IMR-90 (cell line): Measurements from ENCODE around the gene ART4. TPM values are rescaled to one million over a fixed set of nuclear protein-coding genes. Genes with fewer than 3 reads are reported as not detected.

Experiments used
- ATAC-seq: fragments of 200-7000 bp; cut with Tn5 transposase; 2 replicates; pipeline ENCODE4 v1.9.1; 2020; ENCODE audit warnings: low read depth, mild to moderate bottlenecking, moderate library complexity
- BruUV-seq: library from RNA; stranded (reverse); fragments of 400-500 nt; replicated peaks from 2 replicates; lab custom pipeline; 2021; lab: Mats Ljungman, UMichigan
- CTCF ChIA-PET: fragments of 300-600 bp; formaldehyde crosslinking; extraction: SDS; loops from one replicate; lab custom pipeline; 2021; ENCODE audit warnings: antibody characterized with exemption; lab: Yijun Ruan, JAX
- POLR2A ChIA-PET: fragments of 300-600 bp; sonication (Branson Sonifier 250); formaldehyde crosslinking; loops from one replicate; lab custom pipeline; 2022; ENCODE audit warnings: antibody characterized with exemption; ENCODE audit not compliant: unreplicated experiment; lab: Charles Lee
- DNase-seq: peaks from one replicate; pipeline ENCODE4 v3.0.0; 2013
- H2AFZ ChIP-seq: replicated peaks from 2 replicates; pipeline ENCODE3; 2013; ENCODE audit warnings: low read length, mild to moderate bottlenecking; ENCODE audit not compliant: poor library complexity
- H2AK5ac ChIP-seq: 2 replicates; pipeline ENCODE4 v1.6.1; 2013; ENCODE audit warnings: low read depth, low read length, inconsistent platforms
- H2AK9ac ChIP-seq: replicated peaks from 2 replicates; pipeline ENCODE3; 2013; ENCODE audit warnings: mild to moderate bottlenecking, low read depth, low read length, moderate library complexity; ENCODE audit not compliant: poor library complexity
- H2BK120ac ChIP-seq: 2 replicates; pipeline ENCODE4 v1.6.1; 2013; ENCODE audit warnings: low read depth, low read length, inconsistent platforms
- H2BK15ac ChIP-seq: 3 replicates; pipeline ENCODE4 v1.6.1; 2013; ENCODE audit warnings: low read depth, low read length, inconsistent platforms
- H2BK20ac ChIP-seq: 2 replicates; pipeline ENCODE4 v1.6.1; 2013; ENCODE audit warnings: low read depth, mild to moderate bottlenecking, inconsistent platforms, low read length, moderate library complexity
- H2BK5ac ChIP-seq: 2 replicates; pipeline ENCODE4 v1.6.1; 2013; ENCODE audit warnings: mild to moderate bottlenecking, low read depth, low read length, inconsistent platforms; ENCODE audit not compliant: poor library complexity, severe bottlenecking
- H3K14ac ChIP-seq: replicated peaks from 2 replicates; pipeline ENCODE4 v1.6.1; 2013; ENCODE audit warnings: low read depth, low read length, inconsistent platforms
- H3K18ac ChIP-seq: 2 replicates; pipeline ENCODE4 v1.6.1; 2013; ENCODE audit warnings: low read depth, low read length, control low read depth
- H3K23ac ChIP-seq: 2 replicates; pipeline ENCODE4 v1.6.1; 2013; ENCODE audit warnings: low read depth, low read length, inconsistent platforms
- H3K27ac ChIP-seq: 2 replicates; pipeline ENCODE4 v1.5.1; 2013; ENCODE audit warnings: mild to moderate bottlenecking, control low read depth, low read length; ENCODE audit not compliant: insufficient read depth
- H3K27me3 ChIP-seq: 2 replicates; pipeline ENCODE4 v1.6.1; 2013; ENCODE audit warnings: low read length; ENCODE audit not compliant: control insufficient read depth, insufficient read depth
- H3K36me3 ChIP-seq: 2 replicates; pipeline ENCODE4 v1.6.1; 2013; ENCODE audit warnings: low read length, mixed read lengths; ENCODE audit not compliant: control insufficient read depth, insufficient read depth
- H3K4ac ChIP-seq: 2 replicates; pipeline ENCODE4 v1.6.1; 2013; ENCODE audit warnings: low read depth, low read length, inconsistent platforms
- H3K4me1 ChIP-seq: 2 replicates; pipeline ENCODE4 v1.6.1; 2013; ENCODE audit warnings: low read length, mixed read lengths; ENCODE audit not compliant: control insufficient read depth, insufficient read depth
- H3K4me2 ChIP-seq: 2 replicates; pipeline ENCODE4 v1.6.1; 2013; ENCODE audit warnings: low read depth, mild to moderate bottlenecking, control low read depth, low read length, moderate library complexity
- H3K4me3 ChIP-seq: 2 replicates; pipeline ENCODE4 v1.5.1; 2013; ENCODE audit warnings: low read depth, mild to moderate bottlenecking, control low read depth, low read length, moderate library complexity; ENCODE audit not compliant: insufficient read depth
- H3K56ac ChIP-seq: 2 replicates; pipeline ENCODE4 v1.6.1; 2013; ENCODE audit warnings: low read length, inconsistent platforms; ENCODE audit not compliant: insufficient read depth; ENCODE audit errors: extremely low read depth
- H3K79me1 ChIP-seq, 2 experiments: 2 replicates each; pipeline ENCODE4 v1.6.1; 2013; ENCODE audit warnings: low read length in 2 of 2, inconsistent platforms in 1 of 2, low read depth in 1 of 2
- H3K9ac ChIP-seq: 2 replicates; pipeline ENCODE4 v1.6.1; 2013; ENCODE audit warnings: low read depth, low read length, control low read depth
- H3K9me1 ChIP-seq: 2 replicates; pipeline ENCODE4 v1.6.1; 2013; ENCODE audit warnings: low read length, inconsistent platforms; ENCODE audit not compliant: insufficient read depth
- H3K9me3 ChIP-seq: 2 replicates; pipeline ENCODE4 v1.6.1; 2013; ENCODE audit warnings: low read length; ENCODE audit not compliant: control insufficient read depth, insufficient read depth
- H4K20me1 ChIP-seq: 2 replicates; pipeline ENCODE4 v1.6.1; 2013; ENCODE audit warnings: low read length, inconsistent platforms; ENCODE audit not compliant: insufficient read depth
- H4K5ac ChIP-seq: 2 replicates; pipeline ENCODE4 v1.6.1; 2013; ENCODE audit warnings: mild to moderate bottlenecking, low read depth, low read length, control low read depth
- H4K8ac ChIP-seq, 2 experiments: 2 replicates each; pipeline ENCODE4 v1.6.1; 2013; ENCODE audit warnings: low read depth in 2 of 2, low read length in 2 of 2, control low read depth in 1 of 2, inconsistent platforms in 1 of 2
- H4K91ac ChIP-seq: 2 replicates; pipeline ENCODE4 v1.6.1; 2013; ENCODE audit warnings: low read depth, low read length, inconsistent platforms; ENCODE audit not compliant: insufficient read depth
- MXI1 ChIP-seq: IDR thresholded peaks from 2 replicates; pipeline ENCODE4 v1.6.1; 2012; ENCODE audit warnings: low read depth, mild to moderate bottlenecking, low read length, moderate library complexity, borderline replicate concordance
- WGBS, 2 experiments: methylation state at CpG; one replicate each; pipeline versions ENCODE4 v1.1.5 to v1.1.7; 2013; ENCODE audit warnings: missing lambda C conversion rate in 2 of 2; ENCODE audit not compliant: insufficient read length in 1 of 2; ENCODE audit errors: extremely low coverage in 2 of 2; 5-methylcytosine and 5-hydroxymethylcytosine counted together
- dilution Hi-C: fragments of 300-500 bp; cut with HindIII; formaldehyde crosslinking; loops from one replicate; pipeline ENCODE4 v1.14.3; 2018; ENCODE audit warnings: low sequenced_read_pairs; ENCODE audit not compliant: unreplicated experiment
- in situ Hi-C: fragments of 300-500 bp; cut with MboI; formaldehyde crosslinking; loops from 3 replicates; pipeline ENCODE4 v1.14.3; 2019; ENCODE audit warnings: low sequenced_read_pairs, inconsistent platforms, mixed read lengths
- intact Hi-C: fragments of 100-400 bp; cut with micrococcal nuclease; formaldehyde crosslinking; loops from 2 replicates; pipeline ENCODE4 v1.10.0; 2022
- polyA plus RNA-seq, 3 experiments: library from polyadenylated mRNA; depleted of rRNA; stranded (reverse); fragments of >200 nt; gene quantifications; 2 replicates each; pipeline ENCODE4 v1.2.3, GENCODE V29; 2012; ENCODE audit warnings: low replicate concordance in 1 of 3
- total RNA-seq: library from RNA; depleted of rRNA; stranded (reverse); fragments of >200 nt; gene quantifications from 2 replicates; pipeline ENCODE4 v1.2.3, GENCODE V29; 2012
- TF ChIP-seq, protein P1 (sequence below): conservative IDR thresholded peaks from 2 replicates; pipeline ENCODE4 v1.5.1; 2012; ENCODE audit warnings: mild to moderate bottlenecking, low read depth, low read length, improper control_type of control experiment

The ART4 gene
- total and polyA plus RNA-seq, 2 of the 4 experiments (the other 2 are of a cell fraction) = not detected

DNA sequence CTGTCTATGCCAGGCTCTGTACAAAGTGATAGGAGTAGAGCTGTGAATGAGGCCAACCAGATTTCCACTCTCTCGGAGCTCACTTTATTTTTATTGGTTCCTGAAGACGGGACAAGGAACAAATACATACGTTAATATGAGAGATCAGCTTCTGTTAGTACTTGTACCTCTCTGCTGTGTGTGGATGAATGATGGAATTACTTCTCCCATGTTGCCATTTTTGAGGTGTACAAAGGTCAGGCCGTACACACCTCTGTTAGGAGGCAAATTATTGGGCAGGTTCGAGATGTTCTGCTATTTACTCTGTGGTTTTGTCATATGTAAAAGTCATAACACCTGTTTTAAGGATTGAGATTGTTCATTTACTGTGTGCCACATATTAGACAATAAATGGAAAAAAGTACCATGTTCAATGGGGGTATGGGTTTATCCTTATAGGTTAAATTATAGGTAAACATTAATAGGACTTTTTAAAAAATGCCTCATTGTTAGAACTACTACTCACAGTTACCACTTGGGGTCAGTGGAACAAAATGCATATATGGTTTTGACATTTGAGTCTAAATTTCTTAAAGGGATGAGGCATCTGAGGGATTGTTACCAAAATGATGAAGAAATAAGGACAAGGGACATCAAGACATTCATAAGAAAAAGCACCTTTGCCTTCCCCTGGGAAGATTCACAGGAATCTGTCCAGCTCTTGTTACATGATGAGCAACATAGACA is 66.9 kb downstream of the ART4 start:
- no CpG with 5 or more reads among the region's 5 CpGs for WGBS, 2 experiments
- H3K4ac ChIP-seq = no peak overlapping the region; the same call in 1 of the 2 replicates
- no peak overlapping the region for H3K56ac ChIP-seq
- in situ Hi-C loops = loop anchor here (25.0 kb wide), 2 partner anchors 389 to 1111 kb away; partner anchors contain the start of gene STRAP
- H3K27ac ChIP-seq = peak overlapping the region; percentile 35; the same call in 1 of the 2 replicates
- BruUV-seq = no TSS peak
- H3K4me2 ChIP-seq = peak overlapping the region; percentile 76
- H3K27me3 ChIP-seq = no peaks in the 10 kb centered on the region
- no peaks in the 10 kb centered on the region for H4K20me1 ChIP-seq
- H3K9ac ChIP-seq = no peak overlapping the region
- dilution Hi-C loops = no loop called here
- TF ChIP-seq, protein P1, sequence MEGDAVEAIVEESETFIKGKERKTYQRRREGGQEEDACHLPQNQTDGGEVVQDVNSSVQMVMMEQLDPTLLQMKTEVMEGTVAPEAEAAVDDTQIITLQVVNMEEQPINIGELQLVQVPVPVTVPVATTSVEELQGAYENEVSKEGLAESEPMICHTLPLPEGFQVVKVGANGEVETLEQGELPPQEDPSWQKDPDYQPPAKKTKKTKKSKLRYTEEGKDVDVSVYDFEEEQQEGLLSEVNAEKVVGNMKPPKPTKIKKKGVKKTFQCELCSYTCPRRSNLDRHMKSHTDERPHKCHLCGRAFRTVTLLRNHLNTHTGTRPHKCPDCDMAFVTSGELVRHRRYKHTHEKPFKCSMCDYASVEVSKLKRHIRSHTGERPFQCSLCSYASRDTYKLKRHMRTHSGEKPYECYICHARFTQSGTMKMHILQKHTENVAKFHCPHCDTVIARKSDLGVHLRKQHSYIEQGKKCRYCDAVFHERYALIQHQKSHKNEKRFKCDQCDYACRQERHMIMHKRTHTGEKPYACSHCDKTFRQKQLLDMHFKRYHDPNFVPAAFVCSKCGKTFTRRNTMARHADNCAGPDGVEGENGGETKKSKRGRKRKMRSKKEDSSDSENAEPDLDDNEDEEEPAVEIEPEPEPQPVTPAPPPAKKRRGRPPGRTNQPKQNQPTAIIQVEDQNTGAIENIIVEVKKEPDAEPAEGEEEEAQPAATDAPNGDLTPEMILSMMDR = peak; percentile 34
- no peak for TF ChIP-seq MXI1
- H3K9me1 ChIP-seq = peaks cover 6% of the 10 kb centered on the region; the same call in 1 of the 2 replicates
- DNase-seq (peak; percentile 29), ATAC-seq (no peak)
- H3K9me3 ChIP-seq = no peaks in the 10 kb centered on the region; the same call in 1 of the 2 replicates
- no peak overlapping the region; the same call in 1 of the 2 replicates for H3K4me3 ChIP-seq
- H4K5ac ChIP-seq = no peak overlapping the region
- peak overlapping the region; percentile 86 for H2BK5ac ChIP-seq
- POLR2A ChIA-PET = interaction anchor here (0.5 to 0.7 kb wide), 2 partner anchors 21 to 1022 kb away, joined by 3 to 4 read pairs; no protein-coding TSS in a partner anchor
- CTCF ChIA-PET = no interaction called here
- peak overlapping the region; percentile 11; the same call in 1 of the 2 replicates for H4K91ac ChIP-seq
- peak overlapping the region; percentile 39; the same call in 1 of the 2 replicates for H2AK5ac ChIP-seq
- H4K8ac ChIP-seq = peak overlapping the region in 1 of 2 experiments; percentile 8; a peak in 1 of 4 replicates
- H2AK9ac ChIP-seq = no peak overlapping the region
- peak overlapping the region; percentile 75; the same call in 1 of the 2 replicates for H3K23ac ChIP-seq
- intact Hi-C loops = loop anchor here (10.0 kb wide), 1 partner anchor 1568 kb away; the partner anchor contains the start of gene MGST1
- no peak overlapping the region; the same call in 1 of the 2 replicates for H3K18ac ChIP-seq
- no peak overlapping the region for H2AFZ ChIP-seq
- H3K4me1 ChIP-seq = peaks cover 8% of the 10 kb centered on the region
- H2BK120ac ChIP-seq = no peak overlapping the region
- H2BK15ac ChIP-seq = peak overlapping the region; percentile 26; the same call in 1 of the 3 replicates
- peak overlapping the region; percentile 35; the same call in 1 of the 2 replicates for H3K14ac ChIP-seq
- peaks cover 3 to 27% of the 10 kb centered on the region in 2 experiments; a peak in 2 of 4 replicates for H3K79me1 ChIP-seq
- no peaks in the 10 kb centered on the region for H3K36me3 ChIP-seq
- H2BK20ac ChIP-seq = 0 out of 2 replicates have a peak overlapping the region, but pooled peaks have one; percentile 33
